H9 (cell line): ENCODE results near the gene XRCC3. TPM values are rescaled to one million over a fixed set of nuclear protein-coding genes. Genes with fewer than 3 reads are reported as not detected.

ENCODE experiments used
- DNase-seq: peaks from one replicate; pipeline ENCODE4 v3.0.0-alpha.2; 2017
- H2AFZ ChIP-seq: one replicate; pipeline ENCODE4 v1.6.1; 2013; ENCODE audit warnings: mild to moderate bottlenecking, low read length, control low read depth, moderate library complexity
- H2AK5ac ChIP-seq: 2 replicates; pipeline ENCODE4 v1.6.1; 2013; ENCODE audit warnings: low read length, control low read depth, mixed read lengths; ENCODE audit not compliant: insufficient read length
- H2BK120ac ChIP-seq: one replicate; pipeline ENCODE4 v1.6.1; 2013; ENCODE audit warnings: low read depth, mild to moderate bottlenecking, low read length, control low read depth, inconsistent platforms; ENCODE audit not compliant: poor library complexity, severe bottlenecking
- H2BK12ac ChIP-seq: 2 replicates; pipeline ENCODE4 v1.6.1; 2013; ENCODE audit warnings: low read length, control low read depth, mixed read lengths, low read depth; ENCODE audit not compliant: insufficient read length
- H2BK15ac ChIP-seq: 2 replicates; pipeline ENCODE4 v1.6.1; 2013; ENCODE audit warnings: low read depth, low read length, control low read depth
- H2BK20ac ChIP-seq: one replicate; pipeline ENCODE4 v1.6.1; 2013; ENCODE audit warnings: low read depth, mild to moderate bottlenecking, low read length, control low read depth, inconsistent platforms; ENCODE audit not compliant: poor library complexity, severe bottlenecking
- H2BK5ac ChIP-seq: 2 replicates; pipeline ENCODE4 v1.6.1; 2013; ENCODE audit warnings: low read length, control low read depth, mixed read lengths; ENCODE audit not compliant: insufficient read length
- H3K14ac ChIP-seq: 2 replicates; pipeline ENCODE4 v1.6.1; 2013; ENCODE audit warnings: low read length, control low read depth; ENCODE audit not compliant: insufficient read depth
- H3K18ac ChIP-seq: 2 replicates; pipeline ENCODE4 v1.6.1; 2013; ENCODE audit warnings: low read depth, mild to moderate bottlenecking, mixed read lengths, low read length, control low read depth; ENCODE audit not compliant: insufficient read length
- H3K23ac ChIP-seq: 2 replicates; pipeline ENCODE4 v1.6.1; 2013; ENCODE audit warnings: low read length, control low read depth, mixed read lengths, low read depth; ENCODE audit not compliant: insufficient read length
- H3K23me2 ChIP-seq: 2 replicates; pipeline ENCODE4 v1.6.1; 2013; ENCODE audit warnings: low read depth, mild to moderate bottlenecking, mixed read lengths, low read length, control low read depth; ENCODE audit not compliant: insufficient read length, poor library complexity, severe bottlenecking
- H3K27ac ChIP-seq: 2 replicates; pipeline ENCODE4 v1.5.1; 2013; ENCODE audit warnings: low read length, control low read depth, mixed read lengths, low read depth; ENCODE audit not compliant: insufficient read length
- H3K27me3 ChIP-seq: 2 replicates; pipeline ENCODE4 v1.6.1; 2013; ENCODE audit warnings: low read length, control low read depth, inconsistent platforms; ENCODE audit not compliant: insufficient read depth
- H3K4ac ChIP-seq: 2 replicates; pipeline ENCODE4 v1.6.1; 2013; ENCODE audit warnings: low read depth, mild to moderate bottlenecking, control low read depth, inconsistent platforms, low read length, moderate library complexity
- H3K4me1 ChIP-seq: 2 replicates; pipeline ENCODE4 v1.6.1; 2013; ENCODE audit warnings: low read length, control low read depth, inconsistent platforms; ENCODE audit not compliant: insufficient read depth
- H3K4me2 ChIP-seq: 2 replicates; pipeline ENCODE4 v1.6.1; 2013; ENCODE audit warnings: low read length, control low read depth, mixed read lengths; ENCODE audit not compliant: insufficient read length, insufficient read depth
- H3K56ac ChIP-seq: 2 replicates; pipeline ENCODE4 v1.6.1; 2013; ENCODE audit warnings: low read depth, mild to moderate bottlenecking, mixed read lengths, low read length, control low read depth; ENCODE audit not compliant: insufficient read length
- H3K79me1 ChIP-seq: 2 replicates; pipeline ENCODE4 v1.6.1; 2013; ENCODE audit warnings: low read depth, mild to moderate bottlenecking, moderate library complexity, low read length, control low read depth, inconsistent platforms; ENCODE audit not compliant: insufficient read depth, poor library complexity, severe bottlenecking
- H3K79me2 ChIP-seq: 2 replicates; pipeline ENCODE4 v1.6.1; 2013; ENCODE audit warnings: low read length, control low read depth, inconsistent platforms; ENCODE audit not compliant: insufficient read depth
- H3K9ac ChIP-seq: 2 replicates; pipeline ENCODE4 v1.6.1; 2013; ENCODE audit warnings: low read length, control low read depth, mixed read lengths; ENCODE audit not compliant: insufficient read length; ENCODE audit errors: extremely low read depth
- H3K9me3 ChIP-seq: one replicate; pipeline ENCODE4 v1.6.1; 2013; ENCODE audit warnings: low read depth, low read length, inconsistent platforms; ENCODE audit not compliant: control insufficient read depth
- H3T11ph ChIP-seq: one replicate; pipeline ENCODE4 v1.6.1; 2013; ENCODE audit warnings: mild to moderate bottlenecking, low read length, control low read depth, inconsistent platforms
- H4K20me1 ChIP-seq: one replicate; pipeline ENCODE4 v1.6.1; 2013; ENCODE audit not compliant: control insufficient read depth, insufficient read length, insufficient read depth
- H4K5ac ChIP-seq: 2 replicates; pipeline ENCODE4 v1.6.1; 2013; ENCODE audit warnings: low read depth, mild to moderate bottlenecking, mixed read lengths, low read length, control low read depth; ENCODE audit not compliant: insufficient read length
- H4K8ac ChIP-seq: replicated peaks from 2 replicates; pipeline ENCODE4 v1.6.1; 2013; ENCODE audit warnings: low read length, control low read depth, mixed read lengths, low read depth; ENCODE audit not compliant: insufficient read length
- H4K91ac ChIP-seq: 2 replicates; pipeline ENCODE4 v1.6.1; 2013; ENCODE audit warnings: low read depth, mild to moderate bottlenecking, moderate library complexity, mixed read lengths, low read length, control low read depth; ENCODE audit not compliant: insufficient read length
- H3K27ac Mint-ChIP-seq, 3 experiments: 2 replicates in 2 of 3; 3 replicates in 1 of 3; pipeline ENCODE4 v1.8.0; 2020 to 2021; ENCODE audit warnings: mixed read lengths in 3 of 3, mild to moderate bottlenecking in 1 of 3, moderate library complexity in 1 of 3
- H3K27me3 Mint-ChIP-seq: 2 replicates; pipeline ENCODE4 v1.8.0; 2021; ENCODE audit warnings: low read depth, mild to moderate bottlenecking, moderate library complexity, mixed read lengths
- H3K36me3 Mint-ChIP-seq, 3 experiments: 2 replicates in 2 of 3; 3 replicates in 1 of 3; pipeline ENCODE4 v1.8.0; 2020 to 2021; ENCODE audit warnings: low read depth in 3 of 3, mixed read lengths in 3 of 3; ENCODE audit not compliant: insufficient read depth in 1 of 3
- H3K4me1 Mint-ChIP-seq, 2 experiments: 2 replicates each; pipeline ENCODE4 v1.8.0; 2020; ENCODE audit warnings: mixed read lengths in 2 of 2
- H3K4me3 Mint-ChIP-seq, 2 experiments: 2 replicates in 1 of 2; 3 replicates in 1 of 2; pipeline ENCODE4 v1.8.0; 2020 to 2021; ENCODE audit warnings: mild to moderate bottlenecking in 2 of 2, mixed read lengths in 2 of 2, moderate library complexity in 1 of 2
- H3K9me3 Mint-ChIP-seq, 2 experiments: 2 replicates in 1 of 2; 3 replicates in 1 of 2; pipeline ENCODE4 v1.8.0; 2020; ENCODE audit warnings: mild to moderate bottlenecking in 2 of 2, mixed read lengths in 2 of 2, moderate library complexity in 1 of 2
- WGBS: extraction: QIAGEN DNeasy Blood & Tissue Kit; methylation state at CpG from one replicate; pipeline ENCODE4 v1.1.7; 2013; ENCODE audit warnings: missing lambda C conversion rate, low lambda C conversion rate, mixed read lengths; ENCODE audit not compliant: insufficient read length; ENCODE audit errors: extremely low coverage; 5-methylcytosine and 5-hydroxymethylcytosine counted together
- total RNA-seq: library from RNA; stranded (reverse); gene quantifications from 2 replicates; pipeline ENCODE4 v1.2.1, GENCODE V29; 2021
- TF ChIP-seq, protein P1 (sequence below): fragments of 200-600 bp; sonication (generic); conservative IDR thresholded peaks from 3 replicates; pipeline ENCODE4 v1.8.0; 2021; ENCODE audit warnings: antibody characterized with exemption, mild to moderate bottlenecking

Gene XRCC3
- total RNA-seq, 1 experiment from 2014 or later: 45.3 TPM

DNA sequence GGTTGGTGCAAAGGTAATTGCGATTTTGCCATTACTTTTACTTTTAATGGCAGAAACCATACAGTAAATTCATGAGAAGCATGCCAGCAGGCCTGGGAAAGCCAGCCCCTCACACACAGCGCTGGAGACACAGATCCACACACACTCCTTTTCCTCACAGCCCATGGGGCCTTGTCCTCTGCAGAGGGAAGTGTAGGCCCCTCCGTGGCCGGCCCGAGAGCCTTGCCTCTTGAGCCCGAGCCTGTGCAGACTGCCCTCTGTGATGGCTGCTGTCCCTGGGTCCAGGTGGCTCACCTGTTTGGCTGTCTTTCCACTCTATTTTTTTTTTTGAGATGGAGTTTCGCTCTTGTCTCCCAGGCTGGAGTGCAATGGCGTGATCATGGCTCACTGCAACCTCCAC is 39.3 kb downstream of the XRCC3 start:
- H2AFZ ChIP-seq: no peak overlapping the region
- no peak overlapping the region for H2BK120ac ChIP-seq
- H2BK5ac ChIP-seq: no peak overlapping the region
- Mint-ChIP-seq H3K27ac (no peak overlapping the region), H3K4me3 (no peak overlapping the region), H3K36me3 (peaks cover 44 to 90% (median 75%) of the 10 kb centered on the region in 3 experiments; a peak in 6 of 7 replicates), H3K4me1 (no peaks in the 10 kb centered on the region), H3K27me3 (no peaks in the 10 kb centered on the region), H3K9me3 (no peaks in the 10 kb centered on the region)
- no peak overlapping the region for H3T11ph ChIP-seq
- TF ChIP-seq, protein P1, sequence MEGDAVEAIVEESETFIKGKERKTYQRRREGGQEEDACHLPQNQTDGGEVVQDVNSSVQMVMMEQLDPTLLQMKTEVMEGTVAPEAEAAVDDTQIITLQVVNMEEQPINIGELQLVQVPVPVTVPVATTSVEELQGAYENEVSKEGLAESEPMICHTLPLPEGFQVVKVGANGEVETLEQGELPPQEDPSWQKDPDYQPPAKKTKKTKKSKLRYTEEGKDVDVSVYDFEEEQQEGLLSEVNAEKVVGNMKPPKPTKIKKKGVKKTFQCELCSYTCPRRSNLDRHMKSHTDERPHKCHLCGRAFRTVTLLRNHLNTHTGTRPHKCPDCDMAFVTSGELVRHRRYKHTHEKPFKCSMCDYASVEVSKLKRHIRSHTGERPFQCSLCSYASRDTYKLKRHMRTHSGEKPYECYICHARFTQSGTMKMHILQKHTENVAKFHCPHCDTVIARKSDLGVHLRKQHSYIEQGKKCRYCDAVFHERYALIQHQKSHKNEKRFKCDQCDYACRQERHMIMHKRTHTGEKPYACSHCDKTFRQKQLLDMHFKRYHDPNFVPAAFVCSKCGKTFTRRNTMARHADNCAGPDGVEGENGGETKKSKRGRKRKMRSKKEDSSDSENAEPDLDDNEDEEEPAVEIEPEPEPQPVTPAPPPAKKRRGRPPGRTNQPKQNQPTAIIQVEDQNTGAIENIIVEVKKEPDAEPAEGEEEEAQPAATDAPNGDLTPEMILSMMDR: no peak
- H4K20me1 ChIP-seq: no peaks in the 10 kb centered on the region
- no peak overlapping the region for H3K23ac ChIP-seq
- no peak overlapping the region for H4K8ac ChIP-seq
- H3K18ac ChIP-seq: no peak overlapping the region
- H2BK20ac ChIP-seq: no peak overlapping the region
- no peaks in the 10 kb centered on the region for H3K4me1 ChIP-seq
- H2AK5ac ChIP-seq: no peak overlapping the region
- H3K23me2 ChIP-seq: no peaks in the 10 kb centered on the region
- no peak overlapping the region for H2BK12ac ChIP-seq
- H3K9ac ChIP-seq: no peak overlapping the region
- no peak overlapping the region for H3K56ac ChIP-seq
- no peak overlapping the region for H3K14ac ChIP-seq
- H2BK15ac ChIP-seq: no peak overlapping the region
- WGBS: no CpG with 5 or more reads among the region's 8 CpGs
- H3K9me3 ChIP-seq: no peaks in the 10 kb centered on the region
- H4K91ac ChIP-seq: no peak overlapping the region
- H3K79me2 ChIP-seq: no peaks in the 10 kb centered on the region
- DNase-seq: no peak
- no peaks in the 10 kb centered on the region for H3K79me1 ChIP-seq
- no peaks in the 10 kb centered on the region for H3K27me3 ChIP-seq
- H3K4ac ChIP-seq: no peak overlapping the region
- no peak overlapping the region for H4K5ac ChIP-seq
- H3K4me2 ChIP-seq: no peak overlapping the region
- H3K27ac ChIP-seq: no peak overlapping the region
